ENCODE data around the gene KRTAP5-5. TPM values are rescaled to one million over a fixed set of nuclear protein-coding genes. Genes with fewer than 3 reads are reported as not detected.
A peak's percentile ranks its signal among the peaks of the same experiment; 100 is the strongest.

KRTAP5-5 gene
- total RNA-seq, 6 experiments from 2014 or later = not detected

DNA sequence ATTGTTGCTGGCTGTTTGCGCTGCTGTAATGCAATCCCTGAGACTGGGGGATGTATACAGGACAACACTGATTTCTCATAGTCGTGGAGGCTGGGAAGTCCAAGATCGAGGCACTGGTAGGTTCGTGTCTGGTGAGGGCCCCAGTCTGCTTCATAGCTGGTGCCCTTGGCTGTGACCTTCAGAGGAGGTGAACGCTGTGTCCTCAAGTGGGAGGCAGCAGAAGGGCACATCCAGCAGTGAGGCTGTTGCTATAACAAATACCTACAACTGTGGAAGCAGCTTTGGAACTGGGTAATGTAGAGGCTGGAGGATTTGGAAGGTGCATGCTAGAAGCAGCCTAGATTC lies 21.3 kb downstream of the KRTAP5-5 start:
- DNase-seq = no peak
- Histone ChIP-seq H3K4me3 (no peak overlapping the region), H3K9me3 (no peaks in the 10 kb centered on the region), H3K27me3 (no peaks in the 10 kb centered on the region), H3K4me1 (peaks cover 0 to 34% (median 21%) of the 10 kb centered on the region in 4 donors), H3K27ac (no peak overlapping the region), H3K36me3 (no peaks in the 10 kb centered on the region)
- intact Hi-C loops (cut with DNase I) = loop anchor here (5.0 to 10.0 kb wide), 3 partner anchors 41 to 181 kb away; partner anchors contain the start of gene SYT8 (in 2 of the 2)
- no peak for ATAC-seq
- 67% methylated on average over 4 of the region's 5 CpGs for WGBS (ENCODE audit: insufficient coverage, low coverage, low lambda C conversion rate, missing lambda C conversion rate)
- TF ChIP-seq, protein P1, sequence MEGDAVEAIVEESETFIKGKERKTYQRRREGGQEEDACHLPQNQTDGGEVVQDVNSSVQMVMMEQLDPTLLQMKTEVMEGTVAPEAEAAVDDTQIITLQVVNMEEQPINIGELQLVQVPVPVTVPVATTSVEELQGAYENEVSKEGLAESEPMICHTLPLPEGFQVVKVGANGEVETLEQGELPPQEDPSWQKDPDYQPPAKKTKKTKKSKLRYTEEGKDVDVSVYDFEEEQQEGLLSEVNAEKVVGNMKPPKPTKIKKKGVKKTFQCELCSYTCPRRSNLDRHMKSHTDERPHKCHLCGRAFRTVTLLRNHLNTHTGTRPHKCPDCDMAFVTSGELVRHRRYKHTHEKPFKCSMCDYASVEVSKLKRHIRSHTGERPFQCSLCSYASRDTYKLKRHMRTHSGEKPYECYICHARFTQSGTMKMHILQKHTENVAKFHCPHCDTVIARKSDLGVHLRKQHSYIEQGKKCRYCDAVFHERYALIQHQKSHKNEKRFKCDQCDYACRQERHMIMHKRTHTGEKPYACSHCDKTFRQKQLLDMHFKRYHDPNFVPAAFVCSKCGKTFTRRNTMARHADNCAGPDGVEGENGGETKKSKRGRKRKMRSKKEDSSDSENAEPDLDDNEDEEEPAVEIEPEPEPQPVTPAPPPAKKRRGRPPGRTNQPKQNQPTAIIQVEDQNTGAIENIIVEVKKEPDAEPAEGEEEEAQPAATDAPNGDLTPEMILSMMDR (IDR thresholded peaks at IDR 0.05) = no peak
- no peak for TF ChIP-seq POLR2A (IDR thresholded peaks at IDR 0.05)

DNA sequence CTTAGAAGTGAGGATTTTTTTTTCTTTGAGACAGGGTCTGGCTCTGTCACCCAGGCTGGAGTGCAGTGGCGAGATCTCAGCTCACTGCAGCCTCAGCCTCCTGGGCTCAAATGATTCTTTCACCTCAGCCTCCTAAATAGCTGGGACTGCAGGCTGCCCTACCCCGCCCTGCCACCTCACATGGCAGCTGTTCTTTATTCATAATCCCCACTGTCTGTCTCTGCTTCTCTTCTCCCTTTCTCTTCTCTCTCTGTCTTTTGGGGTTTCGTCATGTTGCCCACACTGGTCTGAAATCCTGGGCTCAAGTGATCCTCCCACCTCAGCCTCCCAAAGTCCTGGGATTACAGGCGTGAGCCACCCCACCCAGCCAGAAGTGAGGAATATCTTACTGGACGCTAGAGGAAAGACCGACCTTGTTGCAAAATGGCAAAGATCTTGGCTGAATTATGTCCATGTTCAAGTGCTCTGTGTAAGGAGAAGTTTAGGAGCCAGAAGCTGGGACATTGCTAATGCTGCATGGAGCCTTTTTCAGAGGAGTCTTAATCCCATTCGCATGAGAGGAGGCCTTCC lies 21.9 kb downstream of the KRTAP5-5 start:
- H3K27me3 ChIP-seq = no peaks in the 10 kb centered on the region
- TF ChIP-seq POLR2A (IDR thresholded peaks at IDR 0.05) = no peak
- TF ChIP-seq, protein P1 (IDR thresholded peaks at IDR 0.05) = no peak
- intact Hi-C loops (cut with DNase I) = loop anchor here (5.0 to 10.0 kb wide), 3 partner anchors 41 to 181 kb away; partner anchors contain the start of gene SYT8 (in 2 of the 2)
- WGBS (ENCODE audit: insufficient coverage, low coverage, low lambda C conversion rate, missing lambda C conversion rate) = 81% methylated on average over 7 of the region's 7 CpGs
- no peaks in the 10 kb centered on the region for H3K36me3 ChIP-seq
- peaks cover 0 to 38% (median 22%) of the 10 kb centered on the region in 4 donors for H3K4me1 ChIP-seq
- no peak for ATAC-seq
- H3K4me3 ChIP-seq = no peak overlapping the region
- no peaks in the 10 kb centered on the region for H3K9me3 ChIP-seq
- no peak for DNase-seq
- no peak overlapping the region for H3K27ac ChIP-seq

DNA sequence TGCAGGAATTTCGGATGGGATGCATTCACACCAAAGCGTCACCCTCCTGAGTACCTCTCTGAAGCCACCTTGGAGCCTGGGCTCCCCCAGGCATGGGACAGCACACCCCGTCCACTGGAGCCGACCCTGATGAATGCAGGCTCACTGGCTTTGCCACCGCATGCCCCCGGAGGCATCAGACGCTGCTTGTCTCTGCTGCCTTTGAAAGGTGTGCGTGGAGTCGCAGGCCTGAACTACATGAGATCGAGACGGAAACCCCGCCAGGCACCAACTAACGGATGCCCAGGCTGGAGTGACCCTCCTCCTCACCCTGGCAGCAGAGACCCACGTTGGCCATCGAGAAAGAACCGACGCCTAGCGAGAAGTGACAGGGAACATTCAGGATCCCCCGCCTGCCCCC lies 22.5 kb downstream of the KRTAP5-5 start:
- peaks cover 0 to 38% (median 22%) of the 10 kb centered on the region in 4 donors for H3K4me1 ChIP-seq
- no peaks in the 10 kb centered on the region for H3K27me3 ChIP-seq
- no peak for ATAC-seq
- 86% methylated on average over 10 of the region's 19 CpGs for WGBS (ENCODE audit: insufficient coverage, low coverage, low lambda C conversion rate, missing lambda C conversion rate)
- H3K4me3 ChIP-seq = no peak overlapping the region
- H3K36me3 ChIP-seq = no peaks in the 10 kb centered on the region
- H3K27ac ChIP-seq = no peak overlapping the region
- H3K9me3 ChIP-seq = no peaks in the 10 kb centered on the region
- intact Hi-C loops (cut with DNase I) = loop anchor here (5.0 to 10.0 kb wide), 3 partner anchors 40 to 180 kb away; partner anchors contain the start of gene SYT8 (in 2 of the 2)
- DNase-seq = peak in 1 of 3 donors; percentile 46
- no peak for TF ChIP-seq POLR2A (IDR thresholded peaks at IDR 0.05)
- TF ChIP-seq, protein P1 (IDR thresholded peaks at IDR 0.05) = no peak

DNA sequence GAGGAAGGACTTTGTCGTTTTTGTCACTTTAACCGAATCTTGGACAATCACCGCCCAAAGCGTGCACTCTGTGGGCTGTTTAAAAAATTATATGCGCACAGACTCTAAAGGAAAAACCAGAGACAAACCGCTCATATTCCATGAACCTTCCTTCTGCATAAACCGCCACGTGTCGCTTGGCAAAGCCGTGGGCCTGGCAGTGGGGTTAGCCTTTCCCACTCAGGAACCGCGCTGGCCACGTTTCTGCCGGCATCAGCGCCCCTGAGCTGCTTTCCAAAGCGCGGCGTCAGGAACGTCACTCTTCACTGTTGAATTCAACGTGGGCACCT lies 22.8 kb downstream of the KRTAP5-5 start:
- no peaks in the 10 kb centered on the region for H3K9me3 ChIP-seq
- no peak overlapping the region for H3K27ac ChIP-seq
- H3K27me3 ChIP-seq = no peaks in the 10 kb centered on the region
- 25% methylated on average over 17 of the region's 20 CpGs for WGBS (ENCODE audit: insufficient coverage, low coverage, low lambda C conversion rate, missing lambda C conversion rate)
- DNase-seq = no peak
- TF ChIP-seq, protein P1 (IDR thresholded peaks at IDR 0.05) = no peak
- TF ChIP-seq POLR2A (IDR thresholded peaks at IDR 0.05) = no peak
- no peak for ATAC-seq
- H3K4me1 ChIP-seq = peaks cover 0 to 38% (median 22%) of the 10 kb centered on the region in 4 donors
- intact Hi-C loops (cut with DNase I) = loop anchor here (5.0 to 10.0 kb wide), 3 partner anchors 40 to 180 kb away; partner anchors contain the start of gene SYT8 (in 2 of the 2)
- H3K4me3 ChIP-seq = no peak overlapping the region
- no peaks in the 10 kb centered on the region for H3K36me3 ChIP-seq

All from right lobe of liver (tissue), 6 donors.